Measurements from ENCODE around the gene PYGO1.
"Not testable (repeated sequence)": the region's sequence is repeated elsewhere in the genome, so short reads cannot be mapped to it uniquely, and the experiment has no call there.

Gene PYGO1

DNA sequence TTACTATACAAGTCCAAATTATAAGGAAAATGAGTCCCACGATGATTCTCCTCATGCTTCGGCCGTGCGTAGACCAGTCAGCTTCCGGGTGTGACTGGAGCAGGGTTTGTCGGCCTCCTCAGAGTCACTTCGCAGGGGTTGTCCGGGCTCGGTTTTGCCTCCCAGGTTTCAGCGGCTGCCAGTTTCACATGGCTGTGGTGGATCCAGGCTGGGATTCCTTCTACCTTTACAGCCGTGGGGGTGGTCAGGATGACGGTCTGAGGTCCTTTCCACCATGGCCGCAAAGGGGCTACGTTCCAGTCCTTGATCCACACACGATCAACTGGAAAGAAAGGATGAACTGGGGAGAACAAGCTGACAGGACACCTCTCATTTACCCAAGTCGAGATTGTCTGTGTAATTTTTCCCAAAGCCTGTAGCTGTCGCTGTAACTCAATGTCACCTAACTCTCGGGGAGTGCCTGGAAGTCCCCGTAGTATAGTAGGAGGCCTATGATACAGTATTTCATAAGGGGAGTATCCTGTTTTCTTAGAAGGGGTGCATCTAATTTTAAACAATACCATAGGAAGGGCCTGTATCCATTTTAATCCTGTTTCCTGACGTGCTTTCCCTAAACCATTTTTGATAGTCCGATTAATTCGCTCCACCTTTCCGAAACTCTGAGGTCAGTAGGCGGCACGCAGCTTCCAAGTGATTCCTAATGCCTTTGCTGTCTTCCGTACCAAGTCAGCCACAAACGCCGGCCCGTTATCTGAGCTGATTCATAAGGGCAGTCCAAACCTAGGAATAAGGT is 74.3 kb downstream of the PYGO1 start:
- H3K27ac ChIP-seq (ENCODE audit: low read depth, low read length, severe bottlenecking); H3K36me3 ChIP-seq (ENCODE audit: control insufficient read depth, insufficient read depth, low read length); H3K9me3 ChIP-seq (ENCODE audit: control insufficient read depth, low read length); H3K4me1 ChIP-seq (ENCODE audit: control insufficient read depth, insufficient read depth, low read length, poor library complexity, severe bottlenecking); H3K4me3 ChIP-seq (ENCODE audit: extremely low read depth, insufficient read depth, low read length, poor library complexity, severe bottlenecking): not testable (repeated sequence)
- WGBS, 2 experiments (ENCODE audit: insufficient coverage in 2 of 2), result 85 to 89% methylated on average over 20 to 24 of the region's 29 CpGs

- Histone ChIP-seq H3K36me3 (ENCODE audit: control insufficient read depth, insufficient read depth, low read length) (no peaks in the 10 kb centered on the region), H3K4me1 (ENCODE audit: control insufficient read depth, insufficient read depth, low read length, poor library complexity, severe bottlenecking) (no peaks in the 10 kb centered on the region), H3K27ac (ENCODE audit: low read depth, low read length, severe bottlenecking) (no peak overlapping the region), H3K4me3 (ENCODE audit: extremely low read depth, insufficient read depth, low read length, poor library complexity, severe bottlenecking) (no peak overlapping the region), H3K9me3 (ENCODE audit: control insufficient read depth, low read length) (no peaks in the 10 kb centered on the region)
- WGBS, 2 experiments (ENCODE audit: insufficient coverage in 2 of 2), result 93 to 95% methylated on average over 6 of the region's 11 CpGs
These were observed 75.0 kb downstream of the PYGO1 start for GRCh38 chr15:55513152-55513551.

- Histone ChIP-seq H3K4me3 (ENCODE audit: extremely low read depth, insufficient read depth, low read length, poor library complexity, severe bottlenecking) (no peak overlapping the region), H3K36me3 (ENCODE audit: control insufficient read depth, insufficient read depth, low read length) (no peaks in the 10 kb centered on the region), H3K4me1 (ENCODE audit: control insufficient read depth, insufficient read depth, low read length, poor library complexity, severe bottlenecking) (no peaks in the 10 kb centered on the region), H3K9me3 (ENCODE audit: control insufficient read depth, low read length) (peaks cover 4% of the 10 kb centered on the region), H3K27ac (ENCODE audit: low read depth, low read length, severe bottlenecking) (no peak overlapping the region)
- 83 to 88% methylated on average over 1 to 3 of the region's 4 CpGs for WGBS, 2 experiments (ENCODE audit: insufficient coverage in 2 of 2)
These were observed 80.6 kb downstream of the PYGO1 start for GRCh38 chr15:55507567-55507966.

DNA sequence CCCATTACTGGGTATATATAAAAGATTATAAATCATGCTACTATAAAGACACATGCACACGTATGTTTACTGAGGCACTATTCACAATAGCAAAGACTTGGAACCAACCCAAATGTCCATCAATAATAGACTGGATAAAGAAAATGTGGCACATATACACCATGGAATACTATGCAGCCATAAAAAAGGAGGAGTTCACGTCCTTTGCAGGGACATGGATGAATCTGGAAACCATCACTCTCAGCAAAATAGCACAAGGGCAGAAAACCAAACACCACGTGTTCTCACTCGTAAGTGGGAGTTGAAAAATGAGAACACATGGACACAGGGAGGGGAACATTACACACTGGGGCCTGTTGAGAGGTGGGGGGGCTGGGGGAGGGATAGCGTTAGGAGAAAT is 82.7 kb downstream of the PYGO1 start:
- WGBS, 2 experiments (ENCODE audit: insufficient coverage in 2 of 2), result 80% methylated on average over 2 of the region's 5 CpGs; no CpG with 5 or more reads in 1 of the 2 experiments
- not testable (repeated sequence) for H3K36me3 ChIP-seq (ENCODE audit: control insufficient read depth, insufficient read depth, low read length); H3K9me3 ChIP-seq (ENCODE audit: control insufficient read depth, low read length); H3K4me3 ChIP-seq (ENCODE audit: extremely low read depth, insufficient read depth, low read length, poor library complexity, severe bottlenecking); H3K27ac ChIP-seq (ENCODE audit: low read depth, low read length, severe bottlenecking); H3K4me1 ChIP-seq (ENCODE audit: control insufficient read depth, insufficient read depth, low read length, poor library complexity, severe bottlenecking)

- Histone ChIP-seq H3K27ac (ENCODE audit: low read depth, low read length, severe bottlenecking) (no peak overlapping the region), H3K36me3 (ENCODE audit: control insufficient read depth, insufficient read depth, low read length) (no peaks in the 10 kb centered on the region), H3K9me3 (ENCODE audit: control insufficient read depth, low read length) (peaks cover under 1% of the 10 kb centered on the region), H3K4me3 (ENCODE audit: extremely low read depth, insufficient read depth, low read length, poor library complexity, severe bottlenecking) (no peak overlapping the region), H3K4me1 (ENCODE audit: control insufficient read depth, insufficient read depth, low read length, poor library complexity, severe bottlenecking) (no peaks in the 10 kb centered on the region)
- 83 to 93% methylated on average over 7 of the region's 7 CpGs for WGBS, 2 experiments (ENCODE audit: insufficient coverage in 2 of 2)
These were observed 89.0 kb downstream of the PYGO1 start for GRCh38 chr15:55499151-55499550.

- H3K27ac ChIP-seq (ENCODE audit: low read depth, low read length, severe bottlenecking); H3K36me3 ChIP-seq (ENCODE audit: control insufficient read depth, insufficient read depth, low read length); H3K9me3 ChIP-seq (ENCODE audit: control insufficient read depth, low read length); H3K4me1 ChIP-seq (ENCODE audit: control insufficient read depth, insufficient read depth, low read length, poor library complexity, severe bottlenecking): not testable (repeated sequence)
- WGBS, 2 experiments (ENCODE audit: insufficient coverage in 2 of 2), result 3 to 17% methylated on average over 34 to 40 of the region's 55 CpGs
- H3K4me3 ChIP-seq (ENCODE audit: extremely low read depth, insufficient read depth, low read length, poor library complexity, severe bottlenecking), result peak overlapping the region; percentile 59
These were observed 89.8 kb downstream of the PYGO1 start for GRCh38 chr15:55498109-55498938.

- H3K4me1 ChIP-seq (ENCODE audit: control insufficient read depth, insufficient read depth, low read length, poor library complexity, severe bottlenecking), result no peaks in the 10 kb centered on the region
- no peak overlapping the region for H3K4me3 ChIP-seq (ENCODE audit: extremely low read depth, insufficient read depth, low read length, poor library complexity, severe bottlenecking)
- WGBS, 2 experiments (ENCODE audit: insufficient coverage in 2 of 2), result 82% methylated on average over 2 of the region's 2 CpGs
- no peaks in the 10 kb centered on the region for H3K9me3 ChIP-seq (ENCODE audit: control insufficient read depth, low read length)
- no peaks in the 10 kb centered on the region for H3K36me3 ChIP-seq (ENCODE audit: control insufficient read depth, insufficient read depth, low read length)
- no peak overlapping the region for H3K27ac ChIP-seq (ENCODE audit: low read depth, low read length, severe bottlenecking)
These were observed 91.4 kb downstream of the PYGO1 start for GRCh38 chr15:55496716-55497115.

GRCh38 chr15:55494931-55495330 is 93.2 kb downstream of the PYGO1 start:
- no peaks in the 10 kb centered on the region for H3K4me1 ChIP-seq (ENCODE audit: control insufficient read depth, insufficient read depth, low read length, poor library complexity, severe bottlenecking)
- peaks cover 2% of the 10 kb centered on the region for H3K36me3 ChIP-seq (ENCODE audit: control insufficient read depth, insufficient read depth, low read length)
- no peak overlapping the region for H3K27ac ChIP-seq (ENCODE audit: low read depth, low read length, severe bottlenecking)
- H3K9me3 ChIP-seq (ENCODE audit: control insufficient read depth, low read length), result no peaks in the 10 kb centered on the region
- H3K4me3 ChIP-seq (ENCODE audit: extremely low read depth, insufficient read depth, low read length, poor library complexity, severe bottlenecking), result no peak overlapping the region
- no CpG with 5 or more reads among the region's 1 CpG for WGBS, 2 experiments (ENCODE audit: insufficient coverage in 2 of 2)

DNA sequence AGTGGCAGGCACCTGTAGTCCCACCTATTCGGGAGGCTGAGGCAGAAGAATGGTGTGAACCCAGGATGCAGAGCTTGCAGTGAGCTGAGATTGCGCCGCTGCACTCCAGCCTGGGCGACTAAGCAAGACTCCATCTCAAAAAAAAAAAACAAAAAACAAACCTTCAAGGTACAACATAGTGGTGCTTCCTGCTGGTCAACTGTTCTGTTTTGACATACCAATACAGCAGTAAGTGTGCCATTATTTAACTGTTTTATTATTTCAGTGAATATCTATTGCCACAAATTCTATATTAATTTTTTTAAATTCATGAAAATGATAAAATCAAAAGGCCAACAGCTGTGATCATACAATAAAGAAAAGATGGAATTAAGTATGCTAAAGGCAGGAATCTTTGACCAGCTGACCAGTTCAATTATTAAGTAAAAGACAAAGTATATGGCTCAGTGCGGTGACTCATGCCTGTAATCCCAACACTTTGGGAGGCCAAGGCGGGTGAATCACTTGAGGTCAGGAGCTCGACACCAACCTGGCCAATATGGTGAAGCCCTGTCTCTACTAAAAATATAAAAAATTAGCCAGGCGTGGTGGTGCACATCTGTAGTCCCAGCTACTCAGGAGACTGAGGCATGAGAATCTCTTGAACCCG is 99.1 kb downstream of the PYGO1 start:
- not testable (repeated sequence) for H3K9me3 ChIP-seq (ENCODE audit: control insufficient read depth, low read length)

More for the DNA sequence above, 99.1 kb downstream of the PYGO1 start:
- H3K4me3 ChIP-seq (ENCODE audit: extremely low read depth, insufficient read depth, low read length, poor library complexity, severe bottlenecking); H3K4me1 ChIP-seq (ENCODE audit: control insufficient read depth, insufficient read depth, low read length, poor library complexity, severe bottlenecking); H3K27ac ChIP-seq (ENCODE audit: low read depth, low read length, severe bottlenecking): not testable (repeated sequence)
- H3K36me3 ChIP-seq (ENCODE audit: control insufficient read depth, insufficient read depth, low read length), result peaks cover 11% of the 10 kb centered on the region
- whole genome bisulfite sequencing, 2 experiments (ENCODE audit: insufficient coverage in 2 of 2), result 79 to 98% methylated on average over 6 to 7 of the region's 9 CpGs

All from mesodermal cell (in vitro differentiated cells).